H1 (cell line): ENCODE data around the gene RFX6. TPM values are rescaled to one million over a fixed set of nuclear protein-coding genes. Genes with fewer than 3 reads are reported as not detected.

Source experiments
- CTCF ChIA-PET: fragments of 300-600 bp; sonication (Branson Sonifier 250); formaldehyde crosslinking; loops from one replicate; lab custom pipeline; 2021; ENCODE audit not compliant: partially characterized antibody; lab: Charles Lee
- POLR2A ChIA-PET: fragments of 300-600 bp; sonication (Branson Sonifier 250); formaldehyde crosslinking; loops from one replicate; lab custom pipeline; 2021; ENCODE audit warnings: inconsistent platforms; ENCODE audit not compliant: partially characterized antibody; lab: Charles Lee
- DNase-seq, 2 experiments: peaks; one replicate each; pipeline versions ENCODE4 v3.0.0 to v3.0.0-alpha.2; 2010 to 2022; ENCODE audit warnings: low spot score in 2 of 2, low read depth in 1 of 2, mixed read lengths in 1 of 2
- FAIRE-seq: peaks from 2 replicates; lab custom pipeline; 2011; peaks lifted over from hg19 to GRCh38; lab: Jason Lieb, UNC
- H2AFZ ChIP-seq: 2 replicates; pipeline ENCODE4 v1.8.1; 2012; ENCODE audit warnings: low read length, inconsistent platforms
- H2AK5ac ChIP-seq: 2 replicates; pipeline ENCODE4 v1.6.1; 2013; ENCODE audit warnings: low read depth, low read length
- H2BK120ac ChIP-seq: replicated peaks from 2 replicates; pipeline ENCODE3; 2013; ENCODE audit warnings: low read depth, low read length, inconsistent platforms
- H2BK12ac ChIP-seq: 2 replicates; pipeline ENCODE4 v1.6.1; 2013; ENCODE audit warnings: low read depth, low read length
- H2BK15ac ChIP-seq: 2 replicates; pipeline ENCODE4 v1.6.1; 2013; ENCODE audit warnings: low read length
- H2BK20ac ChIP-seq: 2 replicates; pipeline ENCODE4 v1.6.1; 2013; ENCODE audit warnings: low read length
- H2BK5ac ChIP-seq: 2 replicates; pipeline ENCODE4 v1.6.1; 2013; ENCODE audit warnings: low read depth, low read length
- H3K14ac ChIP-seq: 2 replicates; pipeline ENCODE4 v1.6.1; 2013; ENCODE audit warnings: inconsistent platforms; ENCODE audit not compliant: insufficient read length
- H3K18ac ChIP-seq: 2 replicates; pipeline ENCODE4 v1.6.1; 2013; ENCODE audit warnings: low read length; ENCODE audit errors: extremely low read depth
- H3K23ac ChIP-seq: 2 replicates; pipeline ENCODE4 v1.6.1; 2013; ENCODE audit warnings: inconsistent platforms; ENCODE audit not compliant: insufficient read length
- H3K23me2 ChIP-seq: 2 replicates; pipeline ENCODE4 v1.6.1; 2013; ENCODE audit warnings: low read depth, low read length
- H3K27ac ChIP-seq: 2 replicates; pipeline ENCODE4 v1.6.1; 2011; ENCODE audit warnings: low read depth, low read length, inconsistent platforms
- H3K27me3 ChIP-seq, 4 experiments: replicated peaks in 1 of 4; 1 replicate in 1 of 4; 2 replicates in 3 of 4; pipeline versions ENCODE4 v1.6.1 to v1.8.1; 2011 to 2013; ENCODE audit warnings: low read length in 3 of 4, mild to moderate bottlenecking in 3 of 4, inconsistent platforms in 2 of 4, mixed read lengths in 2 of 4, moderate library complexity in 1 of 4; ENCODE audit not compliant: control insufficient read depth in 3 of 4, insufficient read depth in 3 of 4; ENCODE audit errors: extremely low read depth in 1 of 4
- H3K36me3 ChIP-seq, 4 experiments: 2 replicates each; pipeline versions ENCODE4 v1.6.1 to v1.8.1; 2011 to 2013; ENCODE audit warnings: mild to moderate bottlenecking in 4 of 4, low read length in 3 of 4, moderate library complexity in 2 of 4, control low read depth in 1 of 4, inconsistent platforms in 1 of 4; ENCODE audit not compliant: insufficient read depth in 4 of 4, control insufficient read depth in 2 of 4
- H3K4ac ChIP-seq: replicated peaks from 2 replicates; pipeline ENCODE3; 2013; ENCODE audit warnings: low read length, low read depth, mixed read lengths, inconsistent platforms; ENCODE audit not compliant: insufficient read length
- H3K4me1 ChIP-seq, 4 experiments: replicated peaks in 1 of 4; 1 replicate in 1 of 4; 2 replicates in 3 of 4; pipeline versions ENCODE4 v1.6.1 to v1.8.1; 2011 to 2013; ENCODE audit warnings: low read length in 3 of 4, inconsistent platforms in 2 of 4, mixed read lengths in 1 of 4; ENCODE audit not compliant: insufficient read depth in 4 of 4, control insufficient read depth in 3 of 4
- H3K4me2 ChIP-seq, 2 experiments: 2 replicates each; pipeline versions ENCODE4 v1.6.1 to v1.8.1; 2011 to 2013; ENCODE audit warnings: low read depth in 2 of 2, low read length in 2 of 2, control low read depth in 1 of 2, inconsistent platforms in 1 of 2, mild to moderate bottlenecking in 1 of 2; ENCODE audit not compliant: insufficient read depth in 1 of 2
- H3K4me3 ChIP-seq, 4 experiments: fragments of 200-600, 300-600 bp in 1 of 4; sonication (generic), shearing (Covaris generic), sonication (Bioruptor Twin) in 1 of 4; 2 replicates each; pipeline versions ENCODE4 v1.5.1 to v1.8.1; 2011 to 2016; ENCODE audit warnings: low read length in 4 of 4, low read depth in 3 of 4, control low read depth in 2 of 4, inconsistent platforms in 2 of 4, mild to moderate bottlenecking in 2 of 4, mixed read lengths in 1 of 4, moderate library complexity in 1 of 4; ENCODE audit not compliant: insufficient read depth in 2 of 4; ENCODE audit errors: extremely low read depth in 1 of 4
- H3K56ac ChIP-seq: replicated peaks from 2 replicates; pipeline ENCODE3; 2013; ENCODE audit warnings: low read depth, mild to moderate bottlenecking, mixed read lengths, low read length, inconsistent platforms; ENCODE audit not compliant: insufficient read length
- H3K79me1 ChIP-seq: 2 replicates; pipeline ENCODE4 v1.6.1; 2013; ENCODE audit warnings: low read depth, low read length, control low read depth
- H3K79me2 ChIP-seq, 2 experiments: 2 replicates each; pipeline versions ENCODE4 v1.6.1 to v1.8.1; 2012 to 2013; ENCODE audit warnings: low read length in 2 of 2, mild to moderate bottlenecking in 2 of 2, inconsistent platforms in 1 of 2; ENCODE audit not compliant: insufficient read depth in 2 of 2, control insufficient read depth in 1 of 2
- H3K9ac ChIP-seq, 4 experiments: replicated peaks in 1 of 4; 1 replicate in 1 of 4; 2 replicates in 3 of 4; pipeline versions ENCODE4 v1.6.1 to v1.8.1; 2011 to 2013; ENCODE audit warnings: low read depth in 3 of 4, low read length in 3 of 4, control low read depth in 2 of 4, mild to moderate bottlenecking in 2 of 4, moderate library complexity in 2 of 4, inconsistent platforms in 1 of 4; ENCODE audit errors: extremely low read depth in 1 of 4
- H3K9me3 ChIP-seq, 2 experiments: 2 replicates each; pipeline versions ENCODE4 v1.6.1 to v1.8.1; 2012 to 2013; ENCODE audit warnings: mild to moderate bottlenecking in 2 of 2, moderate library complexity in 2 of 2, control low read depth in 1 of 2, inconsistent platforms in 1 of 2, low read depth in 1 of 2, low read length in 1 of 2, mixed read lengths in 1 of 2; ENCODE audit not compliant: insufficient read depth in 2 of 2
- H4K20me1 ChIP-seq, 2 experiments: replicated peaks in 1 of 2; 2 replicates each; pipeline versions ENCODE3 to v1.8.1; 2011 to 2013; ENCODE audit warnings: inconsistent platforms in 2 of 2, low read length in 2 of 2, mild to moderate bottlenecking in 1 of 2; ENCODE audit not compliant: insufficient read depth in 2 of 2, control insufficient read depth in 1 of 2
- H4K5ac ChIP-seq: 2 replicates; pipeline ENCODE4 v1.6.1; 2013; ENCODE audit warnings: low read length, low read depth, mixed read lengths, inconsistent platforms; ENCODE audit not compliant: insufficient read length
- H4K8ac ChIP-seq: 2 replicates; pipeline ENCODE4 v1.8.0; 2013; ENCODE audit warnings: mild to moderate bottlenecking, moderate library complexity, low read length, inconsistent platforms; ENCODE audit not compliant: insufficient read depth; ENCODE audit errors: extremely low read depth
- H4K91ac ChIP-seq: replicated peaks from 2 replicates; pipeline ENCODE3; 2013; ENCODE audit warnings: low read length, mixed read lengths, inconsistent platforms; ENCODE audit not compliant: insufficient read length
- ATF2 ChIP-seq: IDR thresholded peaks from 2 replicates; pipeline ENCODE4 v1.6.1; 2012; ENCODE audit warnings: low read length, inconsistent platforms
- BACH1 ChIP-seq: IDR thresholded peaks from 2 replicates; pipeline ENCODE4 v1.6.1; 2012; ENCODE audit warnings: low read length, improper control_type of control experiment
- CBX5 ChIP-seq: fragments of 300-800, 300-1000 bp; sonication (generic); IDR thresholded peaks from 2 replicates; pipeline ENCODE4 v1.7.1; 2016; ENCODE audit warnings: antibody characterized with exemption, low read length, low read depth
- JUND ChIP-seq: IDR thresholded peaks from 2 replicates; pipeline ENCODE4 v1.6.1; 2011; ENCODE audit warnings: mild to moderate bottlenecking, improper control_type of control experiment, low read length
- KDM1A ChIP-seq: fragments of 200-600, 300-600 bp; sonication (generic); IDR thresholded peaks from 2 replicates; pipeline ENCODE4 v1.7.1; 2016; ENCODE audit warnings: mild to moderate bottlenecking, low read length, borderline replicate concordance
- MAFK ChIP-seq: IDR thresholded peaks from 2 replicates; pipeline ENCODE4 v1.6.1; 2012; ENCODE audit warnings: low read depth, mild to moderate bottlenecking, improper control_type of control experiment, low read length
- POLR2AphosphoS5 ChIP-seq: IDR thresholded peaks from 2 replicates; pipeline ENCODE4 v1.6.1; 2011; ENCODE audit warnings: low read depth, low read length
- POU5F1 ChIP-seq: IDR thresholded peaks from 2 replicates; pipeline ENCODE4 v1.6.1; 2011; ENCODE audit warnings: low read depth, mild to moderate bottlenecking, low read length, moderate library complexity
- RNF2 ChIP-seq: fragments of 200-900, 300-1000 bp; sonication (generic); IDR thresholded peaks from 2 replicates; pipeline ENCODE4 v1.7.1; 2016; ENCODE audit warnings: borderline replicate concordance, low read depth, mild to moderate bottlenecking, antibody characterized with exemption, low read length; ENCODE audit not compliant: poor library complexity, severe bottlenecking; ENCODE audit errors: missing control alignments
- SIRT6 ChIP-seq: IDR thresholded peaks from one replicate; pipeline ENCODE4 v1.7.1; 2012; ENCODE audit warnings: low read length, inconsistent platforms
- SRF ChIP-seq: IDR thresholded peaks from 2 replicates; pipeline ENCODE4 v1.6.1; 2011; ENCODE audit warnings: mild to moderate bottlenecking, low read depth, low read length, moderate library complexity
- TBP ChIP-seq: IDR thresholded peaks from 2 replicates; pipeline ENCODE4 v1.6.1; 2011; ENCODE audit warnings: low read depth, low read length, improper control_type of control experiment
- TEAD4 ChIP-seq: IDR thresholded peaks from 2 replicates; pipeline ENCODE4 v1.6.1; 2012; ENCODE audit warnings: low read depth, low read length, inconsistent platforms, mixed read lengths
- WGBS, 2 experiments: shearing (Covaris generic) in 1 of 2; methylation state at CpG; one replicate each; pipeline versions ENCODE4 v1.1.6 to v1.1.7; 2013 to 2015; ENCODE audit warnings: low lambda C conversion rate in 2 of 2, mixed read lengths in 2 of 2, inconsistent platforms in 1 of 2, low coverage in 1 of 2, missing lambda C conversion rate in 1 of 2; ENCODE audit not compliant: insufficient replicate concordance in 2 of 2, insufficient coverage in 1 of 2, insufficient read length in 1 of 2; ENCODE audit errors: extremely low coverage in 1 of 2, missing lambda C conversion rate in 1 of 2; 5-methylcytosine and 5-hydroxymethylcytosine counted together
- polyA plus RNA-seq, 7 experiments: library from polyadenylated mRNA; depleted of rRNA in 3 of 7; stranded (reverse) in 5 of 7; unstranded in 2 of 7; fragments of >200 nt in 5 of 7; fragments of 200-250 nt in 2 of 7; gene quantifications; 1 replicate in 5 of 7; 2 replicates in 1 of 7; 4 replicates in 1 of 7; pipeline versions ENCODE4 v1.2.1 to v1.2.3, GENCODE V29; 2011 to 2013; ENCODE audit warnings: missing spikeins in 2 of 7, mixed read lengths in 2 of 7
- total RNA-seq: library from RNA; stranded (reverse); fragmentation: NEBNext Ultra II Directional; extraction: Animal tissue kit (Norgen Biotek cat#: 25700); gene quantifications from 2 replicates; pipeline ENCODE4 v1.2.1, GENCODE V29; 2021

The RFX6 gene
- total and polyA plus RNA-seq, 2 of the 8 experiments (the other 6 are each of a cell fraction or from before 2014, with no cell fraction given): not detected

- Histone ChIP-seq H3K14ac (no peak overlapping the region), H2BK5ac (no peak overlapping the region), H3K18ac (no peak overlapping the region), H3K4ac (no peak overlapping the region), H2BK12ac (no peak overlapping the region), H4K20me1 (no peaks in the 10 kb centered on the region), H3K56ac (no peak overlapping the region), H2AK5ac (no peak overlapping the region), H2BK15ac (no peak overlapping the region), H3K23ac (no peak overlapping the region), H3K27me3 (no peaks in the 10 kb centered on the region), H3K4me1 (no peaks in the 10 kb centered on the region; a peak in 1 of 7 replicates), H3K9ac (no peak overlapping the region), H2BK120ac (no peak overlapping the region), H3K9me3 (no peaks in the 10 kb centered on the region), H3K4me2 (no peak overlapping the region), H3K4me3 (no peak overlapping the region), H4K5ac (no peak overlapping the region), H3K79me1 (no peaks in the 10 kb centered on the region), H3K36me3 (no peaks in the 10 kb centered on the region), H4K91ac (no peak overlapping the region), H3K23me2 (no peaks in the 10 kb centered on the region), H2BK20ac (no peak overlapping the region), H4K8ac (no peak overlapping the region), H3K27ac (no peak overlapping the region), H3K79me2 (no peaks in the 10 kb centered on the region), H2AFZ (peak overlapping the region; percentile 82; the same call in 1 of the 2 replicates)
- ChIA-PET POLR2A (no interaction called here), CTCF (no interaction called here)
- FAIRE-seq (no peak), DNase-seq (no peak)
- 93% methylated on average over 3 of the region's 3 CpGs; no CpG with 5 or more reads in 1 of the 2 experiments for WGBS, 2 experiments
- TF ChIP-seq POLR2AphosphoS5 (no peak), TBP (no peak), TEAD4 (no peak), KDM1A (no peak), ATF2 (no peak), JUND (no peak), SRF (no peak), BACH1 (peak; percentile 91), CBX5 (no peak), SIRT6 (no peak), RNF2 (no peak), MAFK (peak; percentile 71), POU5F1 (no peak)
These were observed 10.7 kb upstream of the RFX6 start for GRCh38 chr6:116866281-116866871.
